CD4-positive, alpha-beta T cell treated with Interleukin-12 subunit alpha and Interleukin-12 subunit beta, for 1 hour (primary cell): Measurements from ENCODE around the gene PTPRN2.
"Not testable (repeated sequence)": the region's sequence is repeated elsewhere in the genome, so short reads cannot be mapped to it uniquely, and the experiment has no call there.

ENCODE experiments used
- DNase-seq: peaks from one replicate; pipeline ENCODE4 v3.0.0-alpha.2; 2020

The PTPRN2 gene

GRCh38 chr7:157996359-157997079, 591.1 kb downstream of the PTPRN2 start:
- no peak for DNase-seq

- no peak for DNase-seq
Observed at GRCh38 chr7:157995815-157996214, 591.8 kb downstream of the PTPRN2 start.

GRCh38 chr7:157994319-157994718, 593.3 kb downstream of the PTPRN2 start:
- no peak for DNase-seq

GRCh38 chr7:157993406-157994105, 594.1 kb downstream of the PTPRN2 start:
- DNase-seq, result no peak

- DNase-seq, result no peak
Observed at GRCh38 chr7:157992511-157993160, 595.0 kb downstream of the PTPRN2 start.

GRCh38 chr7:157991761-157992160, 595.9 kb downstream of the PTPRN2 start:
- DNase-seq, result no peak

DNA sequence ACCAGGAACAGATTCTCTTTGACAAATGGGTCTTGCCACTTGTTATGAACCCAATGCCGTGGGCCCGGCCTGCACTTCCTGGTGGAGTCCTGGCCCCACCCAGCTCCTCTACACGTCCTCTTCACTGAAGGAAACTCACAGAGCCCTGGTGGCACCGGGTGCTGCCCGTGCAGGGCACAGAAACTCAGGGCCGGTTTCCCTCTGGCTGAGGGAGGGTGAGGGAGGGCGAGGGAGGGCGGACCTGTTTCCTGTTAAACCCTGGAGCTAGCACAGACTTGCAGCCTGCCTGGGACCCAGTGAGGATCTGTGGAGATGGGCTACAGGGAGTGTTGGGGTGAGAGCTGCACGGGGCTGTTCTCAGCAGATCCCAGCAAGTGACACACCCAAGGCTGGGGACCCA, 596.3 kb downstream of the PTPRN2 start:
- DNase-seq, result no peak

GRCh38 chr7:157990881-157991250, 596.8 kb downstream of the PTPRN2 start:
- no peak for DNase-seq

DNA sequence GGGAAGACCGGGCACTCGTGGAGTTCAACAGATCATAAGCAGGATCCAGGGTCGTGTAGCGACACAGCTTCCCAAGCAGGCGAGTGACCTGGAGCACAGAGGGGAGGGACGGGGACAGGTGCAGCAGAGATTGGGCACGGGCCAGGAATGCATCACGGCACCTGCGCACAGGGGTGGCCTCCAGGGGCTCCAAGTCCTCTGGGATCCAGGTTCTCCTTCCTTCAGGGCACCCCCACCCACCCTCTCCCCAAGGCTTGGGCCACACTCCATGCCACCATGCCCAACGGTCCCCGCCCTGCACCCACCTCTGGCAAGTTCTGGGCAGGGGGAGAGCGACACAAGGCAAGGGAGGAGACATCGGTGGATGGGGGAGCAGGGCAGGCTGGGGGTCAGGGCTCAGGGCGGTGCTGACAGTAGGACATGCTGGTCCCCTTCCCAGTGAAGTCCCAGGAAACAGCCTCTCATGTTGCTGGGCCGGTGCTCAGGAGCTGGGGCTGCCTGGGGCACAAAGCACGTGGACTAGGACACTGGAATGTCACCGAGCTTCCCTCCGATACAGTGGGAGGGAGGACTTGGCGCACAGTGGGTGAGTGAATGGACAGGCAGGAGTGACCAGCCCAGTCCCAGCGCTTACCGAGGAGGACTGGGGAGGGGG, 597.3 kb downstream of the PTPRN2 start:
- no peak for DNase-seq

DNA sequence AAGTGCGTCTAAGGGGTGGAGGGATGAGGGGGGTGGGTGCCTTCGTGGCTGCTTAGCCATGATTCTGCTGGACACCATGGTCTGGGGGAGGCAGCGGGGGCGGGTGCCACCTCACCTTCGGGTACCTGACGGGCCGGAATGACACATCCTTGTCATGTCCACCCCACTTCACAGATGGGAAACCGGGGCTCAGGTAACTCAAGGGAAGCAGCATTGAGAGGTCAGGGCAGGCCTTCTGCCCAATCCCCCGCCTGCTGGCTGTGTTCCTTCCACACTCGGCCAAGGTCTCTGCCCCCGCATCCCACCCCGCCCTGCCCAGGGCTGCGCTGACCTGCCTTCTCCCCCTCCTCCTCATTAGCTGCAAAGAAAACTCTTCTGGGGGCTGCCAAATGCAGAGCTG, 598.0 kb downstream of the PTPRN2 start:
- no peak for DNase-seq

DNA sequence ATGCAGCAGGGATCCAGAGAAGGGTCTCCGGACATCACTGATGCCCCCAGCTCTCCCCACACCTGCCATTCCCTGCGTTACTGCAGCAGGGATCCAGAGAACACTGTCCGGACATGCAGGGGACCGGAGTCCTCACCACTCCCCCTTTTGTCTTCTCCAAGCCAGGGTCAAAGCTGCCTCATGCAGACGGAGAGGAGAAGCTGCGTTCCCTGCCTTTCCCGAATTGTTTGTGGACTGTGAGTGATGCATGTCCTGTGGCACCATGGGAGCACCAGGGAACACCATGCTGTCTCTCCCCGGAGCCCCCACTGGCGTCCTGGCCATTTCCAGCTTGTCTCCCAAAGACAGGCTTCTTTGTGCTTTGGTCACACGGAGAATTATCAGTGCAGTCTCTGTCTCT, 599.7 kb downstream of the PTPRN2 start:
- no peak for DNase-seq

DNA sequence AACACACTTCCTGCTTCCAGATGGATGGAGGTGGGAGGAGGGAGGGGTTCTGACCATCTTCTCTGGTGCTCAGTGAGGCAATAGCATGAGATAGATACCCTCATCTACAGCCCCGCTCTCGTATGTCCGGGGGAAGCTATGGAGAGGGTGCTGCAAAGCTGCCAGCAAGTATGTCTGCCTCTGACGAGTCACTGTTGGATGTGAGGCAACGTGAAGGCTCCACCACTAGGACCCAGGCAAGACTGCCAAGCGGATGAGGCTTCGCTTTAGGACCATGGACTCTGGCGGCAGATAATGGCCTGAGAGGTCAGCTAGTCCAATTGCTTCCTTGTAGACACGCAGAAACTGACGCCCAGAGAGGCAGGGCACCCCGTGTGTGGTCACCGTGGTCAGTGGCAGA, 601.6 kb downstream of the PTPRN2 start:
- DNase-seq, result no peak

DNA sequence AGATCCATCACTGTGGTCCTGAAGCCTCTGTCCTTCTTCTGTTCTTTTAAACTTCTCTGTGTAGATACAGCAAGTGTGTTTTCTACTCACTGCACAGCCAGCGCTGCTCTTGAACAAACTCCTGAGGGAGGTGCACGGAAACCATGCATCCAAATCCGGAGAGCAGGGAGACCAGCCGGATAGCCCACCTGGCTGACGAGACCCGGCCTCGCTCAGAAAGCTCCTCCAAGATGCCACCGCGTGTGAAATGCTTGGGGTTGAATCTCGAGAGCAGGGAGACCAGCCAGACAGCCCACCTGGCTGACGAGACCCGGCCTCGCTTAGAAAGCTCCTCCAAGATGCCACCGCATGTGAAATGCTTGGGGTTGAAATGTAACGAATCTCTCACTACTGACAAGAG, 602.0 kb downstream of the PTPRN2 start:
- no peak for DNase-seq

DNA sequence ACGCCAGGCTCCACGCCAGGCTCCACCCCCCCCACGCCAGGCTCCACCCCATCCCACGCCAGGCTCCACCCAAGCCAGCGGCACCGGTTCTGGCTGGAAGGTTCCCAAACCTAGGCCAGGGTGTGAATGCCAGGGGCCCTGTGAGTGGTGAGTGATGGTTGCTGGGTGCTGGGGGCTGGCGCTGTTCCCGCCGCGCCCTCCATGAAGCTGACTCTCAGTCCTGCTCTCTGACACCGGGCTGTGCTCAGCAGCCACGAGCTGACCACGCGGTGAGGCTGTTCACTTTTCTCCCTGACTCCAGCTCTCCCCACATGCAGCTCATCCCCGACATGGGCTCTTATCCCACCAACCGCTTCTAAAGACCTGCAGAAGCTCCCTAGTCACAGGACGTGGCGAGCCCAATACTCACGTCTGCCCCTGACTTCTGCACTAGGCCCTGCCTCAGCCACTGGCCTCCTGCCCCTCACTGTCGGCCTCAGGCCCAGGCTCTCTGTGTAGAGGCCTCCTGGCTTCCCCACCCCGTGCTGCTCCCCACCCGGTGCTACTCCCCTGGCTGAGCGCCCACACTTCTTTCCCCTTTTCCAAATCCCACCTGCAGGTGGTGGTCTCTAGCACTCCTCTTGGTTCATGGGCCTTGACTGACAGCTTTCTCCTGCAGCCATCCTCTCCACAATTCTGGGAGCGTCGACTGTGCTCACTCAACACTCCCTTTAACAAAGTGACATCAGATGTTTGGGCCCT, 603.0 kb downstream of the PTPRN2 start:
- DNase-seq, result no peak

GRCh38 chr7:157983502-157984422, 603.9 kb downstream of the PTPRN2 start:
- no peak for DNase-seq

GRCh38 chr7:157981778-157982177, 605.8 kb downstream of the PTPRN2 start:
- DNase-seq, result no peak

DNA sequence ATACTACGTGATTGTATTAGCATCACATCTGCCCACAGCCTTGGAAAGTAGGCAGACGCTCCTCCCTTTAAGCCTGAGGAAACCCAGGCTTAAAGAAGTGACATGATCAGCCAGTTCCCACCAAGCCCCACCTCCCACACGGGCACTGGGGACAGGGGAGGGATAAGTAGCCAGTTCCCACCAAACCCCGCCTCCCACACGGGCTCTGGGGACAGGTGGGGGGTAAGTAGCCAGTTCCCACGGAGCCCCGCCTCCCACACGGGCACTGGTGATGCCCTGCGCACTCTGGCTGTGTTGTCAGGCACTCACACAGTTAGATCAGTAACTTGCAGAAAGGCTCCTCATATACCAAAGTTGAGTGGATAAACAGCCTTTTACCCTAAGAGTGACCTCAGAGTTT, 606.8 kb downstream of the PTPRN2 start:
- DNase-seq, result no peak

DNA sequence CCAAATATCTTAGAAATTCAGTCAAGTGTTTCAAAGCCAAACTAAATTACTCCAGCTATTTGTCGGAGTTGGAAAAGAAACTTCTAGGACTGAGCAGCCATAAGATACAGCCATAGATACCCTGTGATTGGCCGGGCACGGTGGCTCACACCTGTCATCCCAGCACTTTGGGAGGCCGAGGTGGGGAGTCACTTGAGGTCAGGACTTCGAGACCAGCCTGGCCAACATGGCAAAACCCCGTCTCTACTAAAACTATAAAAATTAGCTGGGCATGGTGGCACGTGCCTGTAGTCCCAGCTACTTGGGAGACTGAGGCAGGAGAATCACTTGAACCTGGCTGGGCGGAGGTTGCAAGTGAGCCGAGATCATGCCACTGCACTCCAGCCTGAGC, 607.3 kb downstream of the PTPRN2 start:
- not testable (repeated sequence) for DNase-seq

GRCh38 chr7:157979636-157980340, 607.8 kb downstream of the PTPRN2 start:
- DNase-seq, result no peak

DNA sequence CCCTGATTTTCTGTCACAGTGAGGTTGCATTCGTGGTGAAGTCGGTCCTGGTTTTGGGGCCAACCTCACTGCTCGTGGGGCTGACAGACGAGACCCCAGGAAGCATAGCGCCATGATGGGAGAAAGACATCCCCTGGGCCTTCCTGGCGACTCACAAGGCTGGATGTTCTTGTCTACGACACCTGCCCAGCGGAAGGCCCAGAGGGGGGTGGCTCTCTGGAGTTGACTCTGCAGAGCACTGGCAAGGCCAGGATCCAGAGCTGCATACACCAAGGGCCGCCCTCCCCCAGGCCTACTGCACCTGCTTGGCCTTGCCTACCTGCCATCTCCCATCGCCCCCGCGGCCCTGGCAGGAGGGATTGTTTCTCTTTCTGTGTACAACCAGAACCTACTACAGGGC, 608.9 kb downstream of the PTPRN2 start:
- no peak for DNase-seq
